HG03066 (cell line): ENCODE measurements around the gene ITGA8.

Experiments used
- ATAC-seq: cut with Tn5 transposase; IDR thresholded peaks from one replicate; pipeline ENCODE4 v1.9.1; 2021; ENCODE audit warnings: low read depth; ENCODE audit not compliant: unreplicated experiment

The ITGA8 gene

DNA sequence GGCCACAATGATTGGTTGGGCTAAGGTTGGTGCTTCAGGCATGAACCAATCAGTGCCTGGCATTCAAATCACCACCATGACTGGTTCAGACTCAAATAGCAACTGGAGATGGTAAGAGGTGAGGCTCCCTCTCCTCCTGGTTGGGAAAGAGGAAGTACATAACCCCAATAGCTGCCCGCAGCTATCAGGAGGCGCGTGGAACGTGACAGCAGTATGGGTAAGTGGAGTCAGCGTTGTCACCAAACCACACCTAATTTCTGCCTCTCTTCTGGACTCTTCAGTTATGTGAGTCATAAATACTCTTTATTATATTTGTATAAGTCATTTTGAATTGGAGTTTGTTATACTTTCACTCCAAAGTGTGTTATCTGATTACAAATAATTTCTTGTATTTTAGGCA, 17.9 kb upstream of the ITGA8 start:
- no peak for ATAC-seq

- ATAC-seq, result no peak
These were observed 16.0 kb upstream of the ITGA8 start for GRCh38 chr10:15735763-15736162.

DNA sequence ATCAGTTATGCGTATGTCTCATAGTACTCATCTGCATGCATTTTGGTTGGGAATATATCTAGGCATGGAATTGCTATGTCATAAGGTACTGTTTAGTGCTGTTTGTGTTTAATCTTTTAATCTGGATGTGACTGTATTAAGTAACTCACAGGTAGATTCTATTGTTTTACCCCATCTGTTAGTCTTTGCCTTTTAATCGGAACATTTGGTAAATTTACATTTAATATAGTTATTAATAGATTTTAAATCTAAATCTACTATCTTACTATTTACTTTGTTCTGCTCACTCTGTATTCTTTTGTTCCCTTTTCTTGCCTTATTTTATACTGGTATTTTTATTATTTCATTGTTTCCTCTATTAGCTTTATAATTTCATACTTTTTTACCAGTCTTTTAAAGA, 10.6 kb upstream of the ITGA8 start:
- ATAC-seq, result no peak

GRCh38 chr10:15729890-15730289, 10.2 kb upstream of the ITGA8 start:
- no peak for ATAC-seq

GRCh38 chr10:15726042-15726441, 6.3 kb upstream of the ITGA8 start:
- ATAC-seq, result no peak

- ATAC-seq, result no peak
These were observed 5.9 kb upstream of the ITGA8 start for GRCh38 chr10:15725603-15726002.

DNA sequence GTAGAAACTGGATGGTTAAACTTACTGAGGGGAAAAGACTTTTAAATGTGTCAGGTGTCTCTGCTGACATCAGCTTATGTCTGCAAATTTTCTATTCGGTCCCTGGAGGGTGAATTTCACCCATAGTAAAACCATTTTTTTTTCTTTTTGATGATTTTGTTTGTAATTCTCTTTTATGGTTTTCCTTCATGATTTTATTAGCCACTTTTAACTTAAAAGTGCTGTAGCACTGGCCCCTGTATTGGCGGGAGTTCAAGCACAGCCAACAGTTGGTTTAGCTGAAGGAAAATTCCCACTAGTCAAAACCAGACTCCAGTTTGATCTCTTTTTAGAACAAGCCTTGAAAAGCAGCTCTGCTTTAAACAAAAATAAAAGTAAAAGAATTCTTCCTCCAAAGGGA, 5.0 kb upstream of the ITGA8 start:
- ATAC-seq, result no peak

- ATAC-seq, result no peak
These were observed 4.1 kb upstream of the ITGA8 start for GRCh38 chr10:15723803-15724202.

DNA sequence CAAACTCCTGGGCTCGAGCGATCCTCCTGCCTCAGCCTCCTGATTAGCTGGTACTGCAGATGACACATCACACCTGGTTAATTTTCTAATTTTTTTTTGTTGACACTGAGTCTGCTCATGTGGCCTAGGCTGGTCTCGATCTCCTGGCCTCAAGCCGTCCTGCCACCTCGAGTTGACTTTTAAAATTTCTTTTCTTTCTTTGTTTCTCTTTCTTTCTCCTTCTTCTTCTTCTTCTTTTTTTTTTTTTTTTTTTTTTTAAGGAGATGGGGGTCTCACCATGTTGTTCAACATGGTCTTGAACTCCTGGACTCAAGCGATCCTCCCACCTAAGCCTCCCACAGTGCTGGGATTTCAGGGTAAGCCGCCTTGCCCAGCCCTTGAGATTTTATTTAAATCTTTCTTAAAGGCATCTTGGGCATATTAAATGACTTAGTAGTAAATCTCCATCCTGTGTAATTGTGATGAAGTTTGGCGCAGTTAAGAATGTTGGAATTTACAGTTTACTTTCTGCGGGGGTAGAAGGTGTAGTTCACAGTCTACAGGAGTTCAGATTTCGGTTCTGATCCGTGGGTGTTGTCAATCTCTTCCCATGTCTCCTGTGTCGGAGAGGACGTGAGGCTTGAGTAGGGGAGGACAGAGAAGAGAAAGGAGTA, 1.0 kb upstream of the ITGA8 start:
- no peak for ATAC-seq

DNA sequence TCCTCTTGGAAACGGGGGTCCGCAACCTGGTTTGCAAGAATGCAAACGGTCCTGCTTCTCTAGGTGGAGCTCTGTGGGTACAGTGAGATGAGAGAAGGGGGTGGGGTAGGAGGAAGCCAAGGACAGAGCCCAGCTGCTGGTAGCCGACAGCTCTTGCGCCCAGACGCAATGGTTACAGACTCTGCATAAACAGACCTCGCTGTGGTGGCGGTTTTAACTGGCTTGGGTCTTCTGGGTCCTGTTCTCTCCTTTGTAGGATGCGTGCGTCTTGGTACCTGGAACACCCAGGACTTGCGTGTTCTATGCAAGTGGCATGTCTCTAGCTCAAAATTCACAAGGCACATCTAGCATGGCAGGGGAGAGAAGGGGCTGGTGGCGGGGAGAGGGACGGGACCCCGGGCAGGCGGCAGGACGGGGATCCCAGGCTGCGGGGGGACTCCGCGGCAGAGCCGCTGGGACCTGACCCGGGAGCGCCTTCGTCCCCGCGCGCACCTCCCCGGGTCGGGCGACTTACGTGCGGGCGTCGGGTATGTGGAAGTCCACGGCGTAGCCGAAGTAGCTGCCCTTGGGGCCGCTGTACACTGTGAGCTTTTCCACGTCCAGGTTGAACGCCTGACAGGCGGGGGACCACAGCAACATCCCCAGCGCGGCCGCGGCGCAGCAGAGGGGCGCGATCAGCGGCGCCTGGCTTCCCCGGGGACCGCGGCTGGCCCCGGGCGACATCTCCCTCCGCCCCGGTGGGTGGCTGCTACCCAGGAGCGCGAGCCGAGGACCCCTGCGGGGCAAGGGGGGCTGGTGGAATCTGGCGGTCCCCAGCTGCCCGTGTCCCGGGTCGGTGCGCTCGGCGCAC, 448 bp downstream of the ITGA8 start:
- ATAC-seq, result no peak

GRCh38 chr10:15718694-15719048, 1.1 kb downstream of the ITGA8 start:
- no peak for ATAC-seq

GRCh38 chr10:15715619-15716227, 4.0 kb downstream of the ITGA8 start:
- ATAC-seq, result no peak

DNA sequence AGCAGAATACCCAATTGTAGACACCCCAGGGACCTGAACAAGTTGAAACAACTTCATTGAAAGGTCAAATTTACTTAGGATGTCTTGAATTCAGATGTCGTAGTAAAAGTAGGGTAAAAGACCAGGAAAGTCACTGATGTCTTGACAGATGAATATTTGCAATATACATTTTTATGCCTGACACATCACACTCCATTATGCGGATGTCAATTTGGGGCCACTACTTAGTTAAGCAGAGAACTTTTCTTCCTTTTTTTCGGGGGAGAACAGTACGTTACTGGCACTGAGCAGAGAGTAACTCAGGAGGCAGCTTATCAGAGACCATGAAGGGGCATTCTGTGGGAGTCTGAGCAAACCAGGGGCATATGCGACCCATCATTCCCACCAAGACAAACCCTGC, 4.9 kb downstream of the ITGA8 start:
- ATAC-seq, result no peak

GRCh38 chr10:15712883-15713282, 6.8 kb downstream of the ITGA8 start:
- ATAC-seq, result no peak

DNA sequence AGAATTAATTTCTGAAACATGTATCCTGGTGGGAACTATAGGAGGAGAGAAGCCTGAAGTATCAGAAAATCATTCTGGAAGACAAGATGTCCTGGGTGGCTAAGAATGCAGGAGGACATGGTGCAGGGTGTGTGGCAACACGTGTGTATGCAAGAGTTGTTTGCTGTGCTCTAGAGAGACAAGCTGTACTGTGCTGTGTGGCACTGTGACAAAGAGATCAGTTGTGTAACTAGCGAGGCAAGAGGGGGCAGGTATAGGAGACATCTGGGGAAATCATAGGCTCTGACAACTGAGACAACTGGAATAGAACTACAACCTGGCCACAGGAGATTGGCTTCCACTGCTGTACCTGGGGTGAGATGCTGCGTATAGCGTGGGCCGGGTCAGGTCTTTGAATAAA, 9.3 kb downstream of the ITGA8 start:
- ATAC-seq, result no peak

DNA sequence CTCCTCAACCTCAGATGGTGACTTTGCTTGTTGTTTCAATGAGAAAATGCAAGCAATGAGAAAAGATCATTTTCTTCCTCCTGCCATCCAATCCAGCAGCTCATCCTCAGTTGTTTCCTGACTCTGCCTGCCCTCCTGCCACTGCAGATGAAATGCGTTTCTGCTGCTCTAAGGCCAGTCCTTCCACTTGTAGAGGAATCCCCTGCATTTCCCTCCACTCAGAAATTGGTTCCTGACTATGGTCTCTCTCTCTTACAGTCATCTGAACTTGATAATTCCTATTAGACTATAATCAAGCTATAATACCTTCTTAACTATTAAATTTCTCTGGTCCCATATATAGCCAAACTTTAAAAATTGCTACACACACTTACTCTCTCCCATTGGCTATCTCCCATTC, 14.4 kb downstream of the ITGA8 start:
- ATAC-seq, result no peak

- ATAC-seq, result no peak
These were observed 15.1 kb downstream of the ITGA8 start for GRCh38 chr10:15704581-15704968.

DNA sequence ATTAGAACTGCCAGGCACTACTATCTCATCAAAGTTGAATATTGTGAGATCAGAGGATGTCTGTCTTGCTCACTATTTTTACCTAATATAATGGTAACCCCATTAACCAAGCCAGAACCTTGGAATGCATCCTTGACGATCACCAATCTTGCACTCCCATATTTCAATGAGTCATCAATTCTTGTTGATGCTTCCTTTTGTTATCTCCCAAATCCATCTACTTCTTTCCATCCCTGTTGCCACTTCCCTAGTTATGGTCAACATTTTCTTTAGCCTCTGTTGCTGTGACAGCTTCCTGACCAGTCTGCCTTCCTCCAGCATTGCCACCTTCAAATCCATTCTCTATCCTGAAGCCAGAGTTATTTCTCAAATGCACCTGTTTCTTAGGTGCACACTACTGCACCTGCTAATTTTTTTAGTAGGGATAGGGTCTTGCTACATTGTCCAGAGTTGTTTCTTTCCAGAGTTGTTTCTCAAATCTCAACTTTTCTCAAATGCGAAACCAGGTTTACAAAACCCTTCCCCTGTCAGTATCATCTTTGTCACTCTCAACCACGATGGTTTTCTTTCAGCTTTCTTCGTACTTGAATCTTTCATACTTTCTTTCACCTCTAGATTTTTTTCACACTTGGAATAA, 15.7 kb downstream of the ITGA8 start:
- no peak for ATAC-seq

DNA sequence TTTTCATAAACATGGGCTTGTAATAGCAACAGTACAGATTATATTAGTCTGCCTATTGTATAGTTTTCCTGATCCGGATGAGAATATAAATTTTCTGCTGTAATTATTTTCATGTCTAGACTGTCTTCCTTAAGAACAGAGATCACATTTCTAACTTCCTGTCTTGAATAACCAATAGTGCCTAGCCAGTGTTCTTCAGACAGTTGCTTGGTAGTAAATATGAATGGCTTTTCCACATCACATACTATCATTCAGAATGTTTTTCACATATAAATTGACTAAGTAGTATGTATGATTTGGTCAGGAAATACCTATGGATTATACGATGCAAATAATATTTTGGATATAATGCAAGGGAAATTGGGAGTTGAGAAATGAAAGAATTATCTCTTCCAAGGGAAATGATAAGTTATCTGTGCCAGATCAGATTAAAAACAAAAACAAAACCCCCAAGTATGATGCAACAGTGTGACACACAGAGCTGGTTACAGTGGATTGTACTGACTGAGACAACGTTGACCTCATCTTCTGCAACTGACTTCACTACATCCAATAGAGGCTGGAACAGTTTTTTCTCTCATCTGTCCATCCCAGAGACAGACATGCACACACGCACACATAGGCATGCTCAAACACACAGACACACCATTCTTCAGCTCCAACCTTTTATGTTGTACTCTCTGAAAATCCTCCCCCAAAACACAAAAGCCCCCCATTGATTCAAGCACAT, 16.4 kb downstream of the ITGA8 start:
- ATAC-seq, result no peak

DNA sequence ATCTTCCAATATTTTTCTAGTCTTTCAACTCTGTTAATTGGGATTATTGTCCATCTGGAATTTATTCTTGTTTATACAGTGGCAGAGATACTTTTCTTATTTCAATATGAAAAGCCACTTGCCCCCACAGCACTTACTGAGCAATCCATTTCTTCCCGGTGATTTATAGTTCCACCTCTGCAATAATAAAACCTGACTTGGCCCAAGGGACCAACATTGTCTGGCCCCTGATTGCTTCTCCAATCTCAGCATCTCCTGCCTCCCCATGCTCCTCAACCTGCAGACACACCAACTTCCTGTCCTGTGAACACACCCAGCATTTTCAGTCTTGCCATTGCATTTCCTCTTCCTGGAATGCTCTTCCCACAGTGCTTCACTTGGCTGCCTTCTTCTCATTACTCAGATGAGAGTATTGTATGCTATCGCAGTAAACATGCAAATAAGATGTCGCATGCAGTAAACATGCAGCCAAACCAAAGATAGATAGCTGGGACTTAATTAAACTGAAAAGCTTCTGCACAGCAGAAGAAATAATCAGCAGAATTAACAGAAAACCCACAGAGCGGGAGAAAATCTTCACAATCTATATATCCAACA, 19.5 kb downstream of the ITGA8 start:
- ATAC-seq, result no peak
